CD14-positive monocyte (primary cell): Measurements from ENCODE around the gene L3MBTL4. TPM values are rescaled to one million over a fixed set of nuclear protein-coding genes. Genes with fewer than 3 reads are reported as not detected.

Experiments
- DNase-seq, 3 donors: peaks; one replicate each; pipeline ENCODE4 v3.0.0-alpha.2; 2011 to 2022
- H2AFZ ChIP-seq: 2 replicates; pipeline ENCODE4 v1.6.0; 2012; ENCODE audit warnings: mild to moderate bottlenecking, low read depth, low read length, inconsistent platforms; ENCODE audit not compliant: insufficient read depth, poor library complexity, severe bottlenecking
- H3K27ac ChIP-seq, 2 donors: 1 replicate in 1 of 2; 2 replicates in 1 of 2; pipeline ENCODE4 v1.5.1; 2012 to 2013; ENCODE audit warnings: low read length in 2 of 2, control low read depth in 1 of 2, inconsistent platforms in 1 of 2, low read depth in 1 of 2, mild to moderate bottlenecking in 1 of 2
- H3K27me3 ChIP-seq, 2 donors: one replicate each; pipeline versions ENCODE4 v1.6.0 to v1.6.1; 2011 to 2013; ENCODE audit warnings: low read length in 2 of 2; ENCODE audit not compliant: control insufficient read depth in 2 of 2, insufficient read depth in 2 of 2
- H3K36me3 ChIP-seq, 2 donors: replicated peaks in 1 of 2; 1 replicate in 1 of 2; 2 replicates in 1 of 2; pipeline versions ENCODE4 v1.5.1 to v1.6.1; 2012 to 2013; ENCODE audit warnings: low read length in 2 of 2, control low read depth in 1 of 2, inconsistent platforms in 1 of 2, mild to moderate bottlenecking in 1 of 2; ENCODE audit not compliant: insufficient read depth in 2 of 2, control insufficient read depth in 1 of 2
- H3K4me1 ChIP-seq, 2 donors: 1 replicate in 1 of 2; 2 replicates in 1 of 2; pipeline versions ENCODE4 v1.5.1 to v1.6.1; 2012 to 2013; ENCODE audit warnings: low read length in 2 of 2, control low read depth in 1 of 2, inconsistent platforms in 1 of 2, mild to moderate bottlenecking in 1 of 2, moderate library complexity in 1 of 2; ENCODE audit not compliant: insufficient read depth in 2 of 2, control insufficient read depth in 1 of 2
- H3K4me2 ChIP-seq: replicated peaks from 2 replicates; pipeline ENCODE3; 2012; ENCODE audit warnings: low read length, moderate library complexity, mild to moderate bottlenecking; ENCODE audit not compliant: poor library complexity, severe bottlenecking; ENCODE audit errors: extremely low read depth
- H3K4me3 ChIP-seq, 3 experiments: fragments of 200-600 bp in 1 of 3; sonication (generic) in 1 of 3; replicated peaks in 1 of 3; 1 replicate in 2 of 3; 2 replicates in 1 of 3; pipeline ENCODE4 v1.5.1; 2011 to 2013; ENCODE audit warnings: low read length in 3 of 3, mild to moderate bottlenecking in 3 of 3, control low read depth in 2 of 3, low read depth in 2 of 3, inconsistent platforms in 1 of 3, moderate library complexity in 1 of 3
- H3K79me2 ChIP-seq: 2 replicates; pipeline ENCODE4 v1.6.0; 2012; ENCODE audit warnings: mild to moderate bottlenecking, control low read depth, inconsistent platforms, low read length, moderate library complexity; ENCODE audit not compliant: insufficient read depth
- H3K9ac ChIP-seq: 2 replicates; pipeline ENCODE4 v1.6.0; 2017; ENCODE audit warnings: low read length, mild to moderate bottlenecking; ENCODE audit not compliant: insufficient read depth, poor library complexity, severe bottlenecking
- H3K9me3 ChIP-seq, 2 donors: replicated peaks in 1 of 2; 1 replicate in 1 of 2; 2 replicates in 1 of 2; pipeline versions ENCODE4 v1.5.1 to v1.6.1; 2012 to 2013; ENCODE audit warnings: low read length in 2 of 2, control low read depth in 1 of 2; ENCODE audit not compliant: control insufficient read depth in 1 of 2, insufficient read depth in 1 of 2
- H4K20me1 ChIP-seq: 2 replicates; pipeline ENCODE4 v1.6.0; 2012; ENCODE audit warnings: mild to moderate bottlenecking, low read length, control low read depth, moderate library complexity; ENCODE audit not compliant: insufficient read depth
- H3K27ac Mint-ChIP-seq, 7 donors: one replicate each; pipeline ENCODE4 v1.8.0; 2020; ENCODE audit warnings: mild to moderate bottlenecking in 7 of 7, mixed read lengths in 7 of 7, moderate library complexity in 6 of 7, inconsistent platforms in 2 of 7
- H3K27me3 Mint-ChIP-seq, 3 donors: one replicate each; pipeline ENCODE4 v1.8.0; 2021 to 2022; ENCODE audit warnings: low read depth in 3 of 3, mild to moderate bottlenecking in 3 of 3, mixed read lengths in 3 of 3, moderate library complexity in 3 of 3, inconsistent platforms in 1 of 3
- H3K36me3 Mint-ChIP-seq, 2 donors: one replicate each; pipeline ENCODE4 v1.8.0; 2020; ENCODE audit warnings: mixed read lengths in 2 of 2, inconsistent platforms in 1 of 2, mild to moderate bottlenecking in 1 of 2
- H3K4me1 Mint-ChIP-seq: one replicate; pipeline ENCODE4 v1.8.0; 2020; ENCODE audit warnings: mild to moderate bottlenecking, mixed read lengths
- H3K4me3 Mint-ChIP-seq, 2 donors: one replicate each; pipeline ENCODE4 v1.8.0; 2020; ENCODE audit warnings: mild to moderate bottlenecking in 2 of 2, mixed read lengths in 2 of 2, moderate library complexity in 1 of 2
- H3K9me3 Mint-ChIP-seq, 7 donors: one replicate each; pipeline ENCODE4 v1.8.0; 2020 to 2022; ENCODE audit warnings: mixed read lengths in 7 of 7, mild to moderate bottlenecking in 6 of 7, moderate library complexity in 6 of 7, inconsistent platforms in 2 of 7
- CTCF ChIP-seq: fragments of 200-600 bp; IDR thresholded peaks from one replicate; pipeline ENCODE4 v1.8.0; 2022; ENCODE audit warnings: antibody characterized with exemption, mild to moderate bottlenecking
- WGBS: methylation state at CpG from one replicate; pipeline ENCODE4 v1.1.5; 2013; ENCODE audit warnings: missing lambda C conversion rate; ENCODE audit not compliant: insufficient coverage; 5-methylcytosine and 5-hydroxymethylcytosine counted together
- intact Hi-C, 2 donors: fragments of 100-400 bp; cut with micrococcal nuclease; formaldehyde crosslinking; loops; one replicate each; pipeline versions ENCODE4 v1.15.0 to v1.15.1; 2023
- polyA plus RNA-seq, 3 donors: library from polyadenylated mRNA; depleted of rRNA in 1 of 3; unstranded in 2 of 3; stranded (reverse) in 1 of 3; fragments of 300-500 nt in 2 of 3; fragments of >200 nt in 1 of 3; fragmentation: Illumina TruSeq in 2 of 3; gene quantifications; 1 replicate in 2 of 3; 2 replicates in 1 of 3; pipeline ENCODE4 v1.2.3, GENCODE V29; 2012 to 2021

The L3MBTL4 gene
- polyA plus RNA-seq, 3 donors: 0.55 to 1.2 (median 0.72) TPM

GRCh38 chr18:6115710-6116109 is 299.0 kb downstream of the L3MBTL4 start:
- Histone ChIP-seq H3K4me1 (no peaks in the 10 kb centered on the region), H3K79me2 (no peaks in the 10 kb centered on the region), H3K36me3 (no peaks in the 10 kb centered on the region), H3K27me3 (no peaks in the 10 kb centered on the region), H2AFZ (no peak overlapping the region), H3K4me2 (no peak overlapping the region), H3K4me3 (no peak overlapping the region), H3K9ac (no peak overlapping the region), H4K20me1 (no peaks in the 10 kb centered on the region), H3K27ac (no peak overlapping the region), H3K9me3 (no peaks in the 10 kb centered on the region)
- intact Hi-C loops: no loop called here
- H3K27me3 Mint-ChIP-seq: peaks cover 0 to 2% (median 2%) of the 10 kb centered on the region in 3 donors
- DNase-seq: no peak
- H3K27ac Mint-ChIP-seq: no peak overlapping the region
- WGBS: 100% methylated on average over 4 of the region's 4 CpGs
- H3K4me3 Mint-ChIP-seq: no peak overlapping the region
- H3K36me3 Mint-ChIP-seq: no peaks in the 10 kb centered on the region
- H3K4me1 Mint-ChIP-seq: no peaks in the 10 kb centered on the region
- TF ChIP-seq CTCF: no peak
- H3K9me3 Mint-ChIP-seq: peaks cover 0 to 4% (median 0%) of the 10 kb centered on the region in 7 donors

- Mint-ChIP-seq H3K27me3 (peaks cover 0 to 2% (median 2%) of the 10 kb centered on the region in 3 donors), H3K4me1 (peaks cover 5% of the 10 kb centered on the region), H3K4me3 (no peak overlapping the region), H3K27ac (no peak overlapping the region), H3K9me3 (peaks cover 0 to 4% (median 0%) of the 10 kb centered on the region in 7 donors), H3K36me3 (no peaks in the 10 kb centered on the region)
- Histone ChIP-seq H4K20me1 (no peaks in the 10 kb centered on the region), H3K9me3 (no peaks in the 10 kb centered on the region), H2AFZ (no peak overlapping the region), H3K36me3 (no peaks in the 10 kb centered on the region), H3K27ac (no peak overlapping the region), H3K9ac (no peak overlapping the region), H3K79me2 (no peaks in the 10 kb centered on the region), H3K4me3 (no peak overlapping the region), H3K4me2 (no peak overlapping the region), H3K27me3 (no peaks in the 10 kb centered on the region), H3K4me1 (no peaks in the 10 kb centered on the region)
- no CpG with 5 or more reads among the region's 2 CpGs for WGBS
- no peak for DNase-seq
- intact Hi-C loops: no loop called here
- TF ChIP-seq CTCF: no peak
Measured at GRCh38 chr18:6113650-6114049, 301.1 kb downstream of the L3MBTL4 start.
